OCI-M2 (cell line): ENCODE measurements around the gene SNX8.

Experiments used
- DNase-seq: peaks from one replicate; lab custom pipeline; 2025; ENCODE audit not compliant: unreplicated experiment; lab: John Stamatoyannopoulos, UW

SNX8 gene

GRCh38 chr7:2224934-2225333, 89.3 kb downstream of the SNX8 start:
- DNase-seq = no peak

- DNase-seq = no peak
These were observed 89.7 kb downstream of the SNX8 start for GRCh38 chr7:2224491-2224928.

GRCh38 chr7:2223321-2223720, 90.9 kb downstream of the SNX8 start:
- DNase-seq = no peak

- DNase-seq = no peak
These were observed 91.7 kb downstream of the SNX8 start for GRCh38 chr7:2222516-2222915.

GRCh38 chr7:2220954-2221353, 93.3 kb downstream of the SNX8 start:
- DNase-seq = no peak

GRCh38 chr7:2220506-2220905, 93.7 kb downstream of the SNX8 start:
- no peak for DNase-seq

- no peak for DNase-seq
These were observed 94.2 kb downstream of the SNX8 start for GRCh38 chr7:2220030-2220429.

- DNase-seq = no peak
These were observed 94.6 kb downstream of the SNX8 start for GRCh38 chr7:2219606-2220005.

GRCh38 chr7:2219136-2219535, 95.1 kb downstream of the SNX8 start:
- no peak for DNase-seq

- no peak for DNase-seq
These were observed 95.8 kb downstream of the SNX8 start for GRCh38 chr7:2218444-2218785.

- no peak for DNase-seq
These were observed 96.4 kb downstream of the SNX8 start for GRCh38 chr7:2217716-2218443.

- no peak for DNase-seq
These were observed 97.0 kb downstream of the SNX8 start for GRCh38 chr7:2217206-2217605.

GRCh38 chr7:2215851-2216250, 98.4 kb downstream of the SNX8 start:
- DNase-seq = no peak

- no peak for DNase-seq
These were observed 99.6 kb downstream of the SNX8 start for GRCh38 chr7:2214636-2215035.

- no peak for DNase-seq
These were observed 100.6 kb downstream of the SNX8 start for GRCh38 chr7:2213551-2214215.

- no peak for DNase-seq
These were observed 101.3 kb downstream of the SNX8 start for GRCh38 chr7:2212906-2213305.

GRCh38 chr7:2211926-2212325, 102.3 kb downstream of the SNX8 start:
- DNase-seq = no peak

- no peak for DNase-seq
These were observed 102.9 kb downstream of the SNX8 start for GRCh38 chr7:2211259-2211880.

GRCh38 chr7:2210551-2211258, 103.5 kb downstream of the SNX8 start:
- no peak for DNase-seq

GRCh38 chr7:2209961-2210323, 104.3 kb downstream of the SNX8 start:
- DNase-seq = no peak

- DNase-seq = no peak
These were observed 104.9 kb downstream of the SNX8 start for GRCh38 chr7:2209146-2209960.
